ENCODE measurements around the gene IL1A. TPM values are rescaled to one million over a fixed set of nuclear protein-coding genes. Genes with fewer than 3 reads are reported as not detected.

IL1A gene
- total RNA-seq, 1 donor = 0.43 TPM

- no peak for DNase-seq (ENCODE audit: low read depth)
- H3K4me3 ChIP-seq (ENCODE audit: low read depth, low read length) = no peak overlapping the region
- TF ChIP-seq, protein P1, sequence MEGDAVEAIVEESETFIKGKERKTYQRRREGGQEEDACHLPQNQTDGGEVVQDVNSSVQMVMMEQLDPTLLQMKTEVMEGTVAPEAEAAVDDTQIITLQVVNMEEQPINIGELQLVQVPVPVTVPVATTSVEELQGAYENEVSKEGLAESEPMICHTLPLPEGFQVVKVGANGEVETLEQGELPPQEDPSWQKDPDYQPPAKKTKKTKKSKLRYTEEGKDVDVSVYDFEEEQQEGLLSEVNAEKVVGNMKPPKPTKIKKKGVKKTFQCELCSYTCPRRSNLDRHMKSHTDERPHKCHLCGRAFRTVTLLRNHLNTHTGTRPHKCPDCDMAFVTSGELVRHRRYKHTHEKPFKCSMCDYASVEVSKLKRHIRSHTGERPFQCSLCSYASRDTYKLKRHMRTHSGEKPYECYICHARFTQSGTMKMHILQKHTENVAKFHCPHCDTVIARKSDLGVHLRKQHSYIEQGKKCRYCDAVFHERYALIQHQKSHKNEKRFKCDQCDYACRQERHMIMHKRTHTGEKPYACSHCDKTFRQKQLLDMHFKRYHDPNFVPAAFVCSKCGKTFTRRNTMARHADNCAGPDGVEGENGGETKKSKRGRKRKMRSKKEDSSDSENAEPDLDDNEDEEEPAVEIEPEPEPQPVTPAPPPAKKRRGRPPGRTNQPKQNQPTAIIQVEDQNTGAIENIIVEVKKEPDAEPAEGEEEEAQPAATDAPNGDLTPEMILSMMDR (IDR thresholded peaks at IDR 0.05; ENCODE audit: insufficient read depth, low read depth, low read length) = no peak
Measured at GRCh38 chr2:112791693-112792230, 7.5 kb upstream of the IL1A start.

GRCh38 chr2:112791019-112791418 lies 6.7 kb upstream of the IL1A start:
- DNase-seq (ENCODE audit: low read depth) = no peak
- TF ChIP-seq, protein P1 (IDR thresholded peaks at IDR 0.05; ENCODE audit: insufficient read depth, low read depth, low read length) = no peak

GRCh38 chr2:112790305-112790704 lies 6.0 kb upstream of the IL1A start:
- no peak overlapping the region for H3K4me3 ChIP-seq (ENCODE audit: low read depth, low read length)
- TF ChIP-seq, protein P1 (IDR thresholded peaks at IDR 0.05; ENCODE audit: insufficient read depth, low read depth, low read length) = no peak
- no peak for DNase-seq (ENCODE audit: low read depth)

More at GRCh38 chr2:112791019-112791418, 6.7 kb upstream of the IL1A start:
- H3K4me3 ChIP-seq (ENCODE audit: low read depth, low read length) = no peak overlapping the region

- TF ChIP-seq, protein P1 (IDR thresholded peaks at IDR 0.05; ENCODE audit: insufficient read depth, low read depth, low read length) = no peak
- no peak overlapping the region for H3K4me3 ChIP-seq (ENCODE audit: low read depth, low read length)
- no peak for DNase-seq (ENCODE audit: low read depth)
Measured at GRCh38 chr2:112789186-112789585, 4.9 kb upstream of the IL1A start.

- no peak overlapping the region for H3K4me3 ChIP-seq (ENCODE audit: low read depth, low read length)
- no peak for DNase-seq (ENCODE audit: low read depth)
- TF ChIP-seq, protein P1 (IDR thresholded peaks at IDR 0.05; ENCODE audit: insufficient read depth, low read depth, low read length) = no peak
Measured at GRCh38 chr2:112788653-112789052, 4.4 kb upstream of the IL1A start.

DNA sequence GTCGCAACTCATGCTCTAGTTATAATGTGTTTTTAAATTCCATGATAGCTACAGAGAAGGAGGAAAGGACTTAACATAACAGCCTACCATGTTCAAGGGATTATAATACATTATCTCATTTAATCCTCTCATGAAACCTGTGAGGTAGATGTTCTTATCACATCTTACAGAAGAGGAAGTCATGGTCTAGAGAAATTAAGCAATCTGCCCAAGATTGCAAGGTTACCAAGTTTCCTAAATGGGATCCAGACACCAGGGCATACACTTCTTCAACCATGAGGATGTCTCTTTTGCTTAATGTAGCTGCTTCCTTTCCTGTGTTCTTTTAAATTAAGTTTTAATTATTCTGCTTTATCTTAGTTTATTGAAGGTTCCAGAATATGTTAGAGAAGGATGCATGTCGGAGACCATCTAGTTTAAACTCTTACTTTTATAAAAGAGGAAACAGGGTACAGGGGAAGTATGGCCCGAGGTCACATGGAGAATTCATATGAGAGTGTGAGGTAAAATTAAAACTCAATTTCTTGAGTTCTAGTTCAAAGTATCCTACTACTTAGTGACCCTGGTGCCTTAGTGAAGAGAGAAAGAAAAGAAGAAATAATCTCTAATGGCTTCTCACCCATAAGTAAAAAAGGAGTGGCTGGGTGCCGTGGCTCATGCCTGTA lies 3.6 kb upstream of the IL1A start:
- DNase-seq (ENCODE audit: low read depth) = no peak
- H3K4me3 ChIP-seq (ENCODE audit: low read depth, low read length) = no peak overlapping the region
- TF ChIP-seq, protein P1 (IDR thresholded peaks at IDR 0.05; ENCODE audit: insufficient read depth, low read depth, low read length) = no peak
